ENCODE results near the gene FNDC7.
"Not testable (repeated sequence)": the region's sequence is repeated elsewhere in the genome, so short reads cannot be mapped to it uniquely, and the experiment has no call there.

FNDC7 gene

DNA sequence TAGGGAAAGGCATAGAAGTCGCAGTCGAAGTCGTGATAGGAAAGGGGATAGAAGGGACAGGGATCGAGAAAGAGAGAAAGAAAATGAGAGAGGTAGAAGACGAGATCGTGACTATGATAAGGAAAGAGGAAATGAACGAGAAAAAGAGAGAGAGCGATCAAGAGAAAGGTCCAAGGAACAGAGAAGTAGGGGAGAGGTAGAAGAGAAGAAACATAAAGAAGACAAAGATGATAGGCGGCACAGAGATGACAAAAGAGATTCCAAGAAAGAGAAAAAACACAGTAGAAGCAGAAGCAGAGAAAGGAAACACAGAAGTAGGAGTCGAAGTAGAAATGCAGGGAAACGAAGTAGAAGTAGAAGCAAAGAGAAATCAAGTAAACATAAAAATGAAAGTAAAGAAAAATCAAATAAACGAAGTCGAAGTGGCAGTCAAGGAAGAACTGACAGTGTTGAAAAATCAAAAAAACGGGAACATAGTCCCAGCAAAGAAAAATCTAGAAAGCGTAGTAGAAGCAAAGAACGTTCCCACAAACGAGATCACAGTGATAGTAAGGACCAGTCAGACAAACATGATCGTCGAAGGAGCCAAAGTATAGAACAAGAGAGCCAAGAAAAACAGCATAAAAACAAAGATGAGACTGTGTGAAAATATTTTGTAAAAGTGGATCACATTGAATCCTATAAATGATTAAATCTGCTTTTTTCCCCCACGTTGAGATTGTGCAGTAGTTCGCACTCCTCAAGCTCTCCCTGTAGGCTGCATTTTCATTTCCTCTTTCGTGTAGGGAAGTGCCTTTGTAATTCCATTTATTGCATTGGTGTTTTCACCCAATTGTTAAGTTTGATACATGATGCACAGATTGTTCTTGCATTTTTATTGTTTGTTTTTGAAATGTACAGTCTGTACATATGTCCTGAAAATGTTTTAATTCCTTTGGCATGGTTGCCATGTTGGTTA lies 13.1 kb upstream of the FNDC7 start:
- DNase-seq (ENCODE audit: low read depth), result no peak

DNA sequence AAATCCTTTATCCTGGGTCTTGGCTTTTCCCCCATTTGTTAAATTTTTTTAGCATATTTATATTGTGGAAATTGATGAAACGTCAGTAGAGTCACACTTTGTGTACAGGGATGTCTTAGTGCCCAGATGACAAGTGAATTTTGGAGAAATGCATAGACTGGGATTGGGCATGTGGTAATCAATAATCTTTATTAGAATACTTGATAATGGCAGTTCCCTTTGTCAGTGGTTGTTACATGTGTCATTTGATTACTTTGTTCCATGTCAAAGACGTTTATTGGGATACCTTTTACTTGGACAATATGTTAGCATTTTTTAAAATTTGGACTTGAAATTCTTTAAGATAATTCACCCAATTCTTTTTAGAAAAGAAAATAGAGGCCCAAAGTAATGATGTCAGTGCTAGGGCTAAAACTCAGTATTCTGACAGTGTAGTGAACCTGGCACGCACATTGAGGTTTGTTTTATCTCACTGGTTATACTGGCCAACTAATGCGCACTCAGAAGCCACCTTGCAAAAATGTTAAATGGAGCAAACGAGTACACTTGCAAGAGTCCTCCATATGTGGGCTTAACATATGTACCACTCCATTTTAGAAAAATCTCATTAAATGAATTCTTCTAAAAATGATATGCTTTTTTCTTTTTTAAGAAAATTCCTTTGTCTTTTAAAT lies 11.4 kb upstream of the FNDC7 start:
- DNase-seq (ENCODE audit: low read depth), result no peak

GRCh38 chr1:108702109-108702508 lies 10.6 kb upstream of the FNDC7 start:
- not testable (repeated sequence) for DNase-seq (ENCODE audit: low read depth)

GRCh38 chr1:108703939-108704338 lies 8.8 kb upstream of the FNDC7 start:
- DNase-seq (ENCODE audit: low read depth), result no peak

DNA sequence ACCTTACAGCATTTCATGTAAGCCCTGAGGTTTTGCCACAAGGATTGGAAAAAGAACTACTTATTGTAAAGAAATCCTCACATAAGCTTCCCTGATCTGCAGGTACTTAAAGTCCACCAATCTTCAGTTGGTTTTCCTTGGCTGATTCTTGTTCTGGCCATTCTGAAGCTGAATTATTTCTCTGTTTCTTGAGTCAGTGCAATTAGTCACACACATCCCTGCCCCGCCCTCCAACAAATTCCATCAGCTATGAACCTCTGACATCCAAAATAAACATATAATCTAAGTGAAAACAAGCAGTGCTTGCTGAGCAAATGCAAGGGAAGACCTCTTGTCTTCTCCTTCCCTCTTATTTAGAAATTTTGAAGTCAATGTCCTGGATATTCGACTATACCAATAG lies 8.2 kb upstream of the FNDC7 start:
- DNase-seq (ENCODE audit: low read depth), result no peak

DNA sequence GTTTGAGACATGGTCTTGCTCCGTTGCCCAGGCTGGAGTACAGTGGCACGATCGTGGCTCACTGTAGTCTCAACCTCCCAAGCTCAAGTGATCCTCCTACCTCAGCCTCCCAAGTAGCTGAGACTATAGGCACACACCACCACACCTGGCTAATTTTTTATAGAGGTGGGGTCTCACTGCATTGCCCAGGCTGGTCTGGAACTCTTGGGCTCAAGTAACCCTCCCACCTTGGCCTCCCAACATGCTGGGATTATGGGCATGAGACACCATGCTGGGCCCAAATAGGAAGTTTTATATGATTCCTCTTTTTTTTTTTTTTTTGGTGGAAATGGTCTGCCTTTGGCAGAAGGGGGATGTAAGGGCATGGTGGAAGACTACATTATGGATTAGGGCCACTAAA lies 6.1 kb upstream of the FNDC7 start:
- no peak for DNase-seq (ENCODE audit: low read depth)

- no peak for DNase-seq (ENCODE audit: low read depth)
Measured at GRCh38 chr1:108708691-108709660, 3.7 kb upstream of the FNDC7 start.

- no peak for DNase-seq (ENCODE audit: low read depth)
Measured at GRCh38 chr1:108715932-108716331, 3.2 kb downstream of the FNDC7 start.

DNA sequence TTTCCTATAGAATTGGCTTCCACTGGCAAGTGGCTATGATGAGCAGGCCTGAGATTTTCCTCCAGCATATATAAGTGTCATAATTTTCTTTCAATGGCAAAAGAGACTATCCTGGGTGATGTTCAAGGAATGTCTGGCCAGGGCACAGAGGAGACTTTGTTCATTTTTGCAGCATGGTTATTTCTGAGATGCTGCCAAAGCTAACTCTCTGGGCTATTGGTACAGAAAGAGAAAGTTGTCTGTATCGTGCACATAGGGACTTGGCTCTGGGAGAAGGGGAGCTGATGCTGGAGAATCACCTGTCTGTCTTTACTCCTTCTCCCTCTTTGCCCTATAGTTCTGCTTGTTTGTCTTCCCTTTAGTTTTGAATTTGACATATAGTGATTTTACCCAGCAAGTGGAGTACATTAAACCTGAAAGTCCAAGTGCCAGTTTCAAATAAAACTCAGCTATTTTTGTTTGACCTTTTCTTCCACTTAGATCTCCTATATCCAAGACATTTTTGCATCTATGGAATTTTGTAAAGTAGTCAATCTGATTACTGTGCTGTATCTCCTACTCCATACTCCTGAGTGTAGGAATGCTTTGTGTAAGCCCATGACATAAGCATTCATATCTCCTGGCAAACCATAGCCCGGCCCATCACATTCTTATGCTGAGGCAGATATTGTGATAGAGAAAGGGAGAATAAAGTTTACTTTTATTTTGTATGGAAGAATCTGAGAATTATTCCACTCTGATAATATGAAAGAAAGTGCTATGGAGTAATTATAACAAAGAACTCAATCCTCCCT lies 3.9 kb downstream of the FNDC7 start:
- no peak for DNase-seq (ENCODE audit: low read depth)

GRCh38 chr1:108717774-108718316 lies 5.1 kb downstream of the FNDC7 start:
- no peak for DNase-seq (ENCODE audit: low read depth)

- no peak for DNase-seq (ENCODE audit: low read depth)
Measured at GRCh38 chr1:108718927-108719655, 6.4 kb downstream of the FNDC7 start.

GRCh38 chr1:108719656-108720435 lies 7.1 kb downstream of the FNDC7 start:
- DNase-seq (ENCODE audit: low read depth), result no peak

DNA sequence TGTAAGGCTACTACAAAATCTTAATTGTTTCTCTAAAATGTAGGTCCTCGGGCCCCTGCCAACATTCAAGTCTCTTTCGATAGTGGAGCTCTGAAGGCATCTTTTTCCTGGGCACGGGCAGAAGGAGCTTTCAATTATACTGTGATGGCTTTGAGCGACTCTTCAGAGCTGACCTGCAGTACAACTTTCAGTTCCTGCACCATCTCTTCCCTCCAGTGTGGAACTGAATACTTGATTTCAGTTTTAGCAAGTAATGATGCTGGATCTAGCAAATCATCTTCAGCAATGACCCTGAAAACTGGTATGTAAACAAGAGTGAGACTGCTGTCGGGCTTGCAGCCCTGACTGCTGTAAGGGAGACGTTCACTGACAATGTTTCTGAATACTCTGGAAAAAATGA lies 9.6 kb downstream of the FNDC7 start:
- DNase-seq (ENCODE audit: low read depth), result no peak

- no peak for DNase-seq (ENCODE audit: low read depth)
Measured at GRCh38 chr1:108725906-108726305, 13.2 kb downstream of the FNDC7 start.

DNA sequence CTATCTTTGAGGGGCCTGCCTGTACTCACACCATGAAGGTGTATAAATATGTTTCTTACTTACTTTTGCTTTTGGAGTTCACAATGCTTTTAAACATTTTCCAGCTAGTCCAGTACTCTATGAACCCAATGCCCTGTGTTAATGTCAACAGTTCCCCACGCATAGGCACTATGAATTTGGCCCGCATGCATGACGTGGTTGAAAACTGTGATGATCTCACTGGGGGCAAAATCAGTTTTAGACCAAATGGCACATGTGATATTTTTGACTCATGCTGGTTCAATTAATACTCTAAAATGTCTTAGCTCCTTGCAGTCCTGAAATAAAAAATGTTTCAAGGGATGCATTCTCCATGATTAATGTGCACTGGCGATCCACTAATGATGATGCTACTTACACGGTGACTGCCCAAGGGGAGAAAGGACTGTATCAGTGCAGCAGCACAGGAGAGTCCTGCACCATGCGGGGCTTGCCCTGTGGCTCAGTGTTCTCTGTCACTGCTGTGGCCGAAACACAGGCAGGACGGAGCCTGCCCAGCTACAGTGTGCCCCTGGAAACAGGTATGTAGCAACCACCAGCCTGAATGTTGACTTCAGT lies 15.7 kb downstream of the FNDC7 start:
- no peak for DNase-seq (ENCODE audit: low read depth)

DNA sequence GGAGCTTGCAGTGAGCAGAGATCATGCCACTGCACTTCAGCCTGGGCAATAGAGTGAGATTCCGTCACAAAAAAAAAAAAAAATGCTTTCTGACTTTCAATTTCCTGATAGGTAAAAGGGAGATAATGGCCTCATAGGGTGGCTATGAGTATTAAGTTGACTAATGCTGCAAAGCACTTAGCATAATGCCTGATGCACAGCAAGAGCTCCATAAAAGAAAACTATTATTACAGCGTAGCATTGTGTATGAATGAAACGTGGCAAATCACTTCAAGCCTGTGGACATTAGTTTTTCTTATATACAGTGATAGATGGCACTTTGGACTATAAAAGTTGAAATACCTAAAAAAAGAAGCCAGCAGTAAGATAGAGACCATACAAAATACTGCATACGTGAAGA lies 16.8 kb downstream of the FNDC7 start:
- DNase-seq (ENCODE audit: low read depth), result no peak

GRCh38 chr1:108732398-108732797 lies 19.7 kb downstream of the FNDC7 start:
- DNase-seq (ENCODE audit: low read depth), result no peak

GRCh38 chr1:108734171-108734865 lies 21.6 kb downstream of the FNDC7 start:
- DNase-seq (ENCODE audit: low read depth), result no peak

GRCh38 chr1:108742253-108742652 lies 29.5 kb downstream of the FNDC7 start:
- DNase-seq (ENCODE audit: low read depth), result no peak
